GM18909 (cell line): ENCODE measurements around the gene SPRED2.

ENCODE experiments used
- ATAC-seq: cut with Tn5 transposase; IDR thresholded peaks from one replicate; pipeline ENCODE4 v1.9.1; 2021; ENCODE audit warnings: mild to moderate bottlenecking; ENCODE audit not compliant: unreplicated experiment, poor library complexity

SPRED2 gene

GRCh38 chr2:65371074-65371434 lies 61.3 kb downstream of the SPRED2 start:
- ATAC-seq = no peak

- ATAC-seq = peak; percentile 53
Measured at GRCh38 chr2:65370387-65371073, 61.9 kb downstream of the SPRED2 start.

- no peak for ATAC-seq
Measured at GRCh38 chr2:65369980-65370379, 62.4 kb downstream of the SPRED2 start.

- no peak for ATAC-seq
Measured at GRCh38 chr2:65369574-65369973, 62.8 kb downstream of the SPRED2 start.

- ATAC-seq = no peak
Measured at GRCh38 chr2:65368468-65368867, 63.9 kb downstream of the SPRED2 start.

- no peak for ATAC-seq
Measured at GRCh38 chr2:65367524-65367923, 64.9 kb downstream of the SPRED2 start.

- ATAC-seq = peak; percentile 58
Measured at GRCh38 chr2:65366595-65367125, 65.7 kb downstream of the SPRED2 start.

- ATAC-seq = no peak
Measured at GRCh38 chr2:65364986-65365733, 67.2 kb downstream of the SPRED2 start.

GRCh38 chr2:65363879-65364666 lies 68.3 kb downstream of the SPRED2 start:
- ATAC-seq = no peak

- ATAC-seq = no peak
Measured at GRCh38 chr2:65361623-65362022, 70.8 kb downstream of the SPRED2 start.

GRCh38 chr2:65360441-65360840 lies 72.0 kb downstream of the SPRED2 start:
- no peak for ATAC-seq

GRCh38 chr2:65358678-65359400 lies 73.6 kb downstream of the SPRED2 start:
- ATAC-seq = no peak

GRCh38 chr2:65357959-65358294 lies 74.5 kb downstream of the SPRED2 start:
- peak; percentile 86 for ATAC-seq

GRCh38 chr2:65357095-65357958 lies 75.1 kb downstream of the SPRED2 start:
- ATAC-seq = peak; percentile 35

GRCh38 chr2:65355186-65355831 lies 77.1 kb downstream of the SPRED2 start:
- no peak for ATAC-seq

- no peak for ATAC-seq
Measured at GRCh38 chr2:65354773-65355172, 77.6 kb downstream of the SPRED2 start.

GRCh38 chr2:65353927-65354326 lies 78.5 kb downstream of the SPRED2 start:
- ATAC-seq = no peak

GRCh38 chr2:65353046-65353445 lies 79.4 kb downstream of the SPRED2 start:
- ATAC-seq = no peak
